ENCODE measurements around the gene NUDT3.

The NUDT3 gene

DNA sequence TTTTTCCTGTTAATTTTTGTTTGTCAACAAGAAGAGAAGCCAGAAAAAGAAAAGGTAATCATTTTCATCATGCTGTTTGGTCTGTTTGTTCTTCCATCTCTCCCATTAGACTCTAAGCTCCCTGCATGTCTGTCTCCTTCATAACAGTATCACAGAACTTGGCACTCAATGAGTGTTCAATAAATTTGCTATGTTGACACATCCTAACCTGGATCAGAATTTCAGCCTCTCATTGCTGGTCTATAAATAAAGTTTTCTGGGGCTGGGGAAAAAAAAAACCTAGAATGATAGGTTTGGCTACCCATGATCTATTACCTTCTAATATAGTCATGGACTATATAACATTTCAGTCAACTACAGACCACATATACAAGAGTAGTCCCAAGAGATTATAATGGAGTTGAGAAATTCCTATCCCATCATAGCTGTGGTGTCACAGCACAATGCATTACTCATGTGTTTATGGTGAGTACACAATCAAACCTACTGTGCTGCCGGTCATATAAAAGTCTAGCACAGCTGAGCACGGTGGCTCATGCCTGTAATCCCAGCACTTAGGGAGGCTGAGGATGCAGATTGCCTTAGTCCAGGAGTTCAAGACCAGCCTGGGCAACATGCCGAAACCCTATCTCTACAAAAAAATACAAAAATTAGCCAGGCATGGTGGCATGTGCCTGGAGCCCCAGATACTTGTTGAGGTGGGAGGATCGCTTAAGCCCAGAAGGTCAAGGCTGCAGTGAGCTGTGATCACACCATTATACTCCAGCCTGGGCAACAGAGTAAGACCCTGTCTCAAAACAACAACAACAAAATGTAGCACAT, 5.9 kb downstream of the NUDT3 start:
- H3K36me3 ChIP-seq (ENCODE audit: insufficient read depth): no peaks in the 10 kb centered on the region
- H4K20me1 ChIP-seq (ENCODE audit: insufficient read depth): peaks cover 16% of the 10 kb centered on the region; the same call in 1 of the 2 replicates
- H3K27ac ChIP-seq: no peak overlapping the region
- no peak overlapping the region for H3K4me2 ChIP-seq
- no peak for TF ChIP-seq CTCF (conservative IDR thresholded peaks at IDR 0.05; ENCODE audit: low read depth, low read length)
- H3K4me3 ChIP-seq (IDR thresholded peaks at IDR 0.05; ENCODE audit: insufficient read depth, low read depth, low read length): no peak overlapping the region
- H3K79me2 ChIP-seq (ENCODE audit: insufficient read depth, low read depth): peaks cover 97% of the 10 kb centered on the region
- no peaks in the 10 kb centered on the region for H3K27me3 ChIP-seq (ENCODE audit: insufficient read depth, low read depth)
- peaks cover 10% of the 10 kb centered on the region for H3K4me1 ChIP-seq (ENCODE audit: low read depth, poor library complexity, severe bottlenecking)
- H3K9ac ChIP-seq: no peak overlapping the region
- no peak overlapping the region for H2AFZ ChIP-seq (ENCODE audit: low read depth)

DNA sequence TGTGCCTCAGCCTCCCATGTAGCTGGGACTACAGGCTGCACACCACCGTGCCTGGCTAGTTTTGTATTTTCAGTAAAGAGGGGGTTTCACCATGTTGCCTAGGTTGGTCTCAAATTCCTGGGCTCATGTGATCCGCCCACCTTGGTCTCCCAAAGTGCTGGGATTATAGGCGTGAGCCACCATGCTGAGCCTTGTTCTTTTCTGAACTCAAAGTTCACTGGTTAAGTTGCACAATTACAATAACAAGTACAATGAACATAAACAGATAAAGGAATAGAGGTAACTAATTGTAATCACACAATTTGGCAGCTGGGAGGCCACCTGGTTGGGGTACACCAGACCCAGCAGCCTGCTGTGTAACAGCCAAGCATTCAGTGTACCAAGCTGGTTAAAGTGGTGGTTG, 6.7 kb downstream of the NUDT3 start:
- no peaks in the 10 kb centered on the region for H3K36me3 ChIP-seq (ENCODE audit: insufficient read depth)
- no peak overlapping the region for H3K4me3 ChIP-seq (IDR thresholded peaks at IDR 0.05; ENCODE audit: insufficient read depth, low read depth, low read length)
- peaks cover 16% of the 10 kb centered on the region; the same call in 1 of the 2 replicates for H4K20me1 ChIP-seq (ENCODE audit: insufficient read depth)
- peaks cover 97% of the 10 kb centered on the region for H3K79me2 ChIP-seq (ENCODE audit: insufficient read depth, low read depth)
- H3K4me2 ChIP-seq: no peak overlapping the region
- no peak overlapping the region for H2AFZ ChIP-seq (ENCODE audit: low read depth)
- no peak overlapping the region for H3K9ac ChIP-seq
- no peaks in the 10 kb centered on the region for H3K27me3 ChIP-seq (ENCODE audit: insufficient read depth, low read depth)
- no peak overlapping the region for H3K27ac ChIP-seq
- no peak for TF ChIP-seq CTCF (conservative IDR thresholded peaks at IDR 0.05; ENCODE audit: low read depth, low read length)
- H3K4me1 ChIP-seq (ENCODE audit: low read depth, poor library complexity, severe bottlenecking): peaks cover 10% of the 10 kb centered on the region

DNA sequence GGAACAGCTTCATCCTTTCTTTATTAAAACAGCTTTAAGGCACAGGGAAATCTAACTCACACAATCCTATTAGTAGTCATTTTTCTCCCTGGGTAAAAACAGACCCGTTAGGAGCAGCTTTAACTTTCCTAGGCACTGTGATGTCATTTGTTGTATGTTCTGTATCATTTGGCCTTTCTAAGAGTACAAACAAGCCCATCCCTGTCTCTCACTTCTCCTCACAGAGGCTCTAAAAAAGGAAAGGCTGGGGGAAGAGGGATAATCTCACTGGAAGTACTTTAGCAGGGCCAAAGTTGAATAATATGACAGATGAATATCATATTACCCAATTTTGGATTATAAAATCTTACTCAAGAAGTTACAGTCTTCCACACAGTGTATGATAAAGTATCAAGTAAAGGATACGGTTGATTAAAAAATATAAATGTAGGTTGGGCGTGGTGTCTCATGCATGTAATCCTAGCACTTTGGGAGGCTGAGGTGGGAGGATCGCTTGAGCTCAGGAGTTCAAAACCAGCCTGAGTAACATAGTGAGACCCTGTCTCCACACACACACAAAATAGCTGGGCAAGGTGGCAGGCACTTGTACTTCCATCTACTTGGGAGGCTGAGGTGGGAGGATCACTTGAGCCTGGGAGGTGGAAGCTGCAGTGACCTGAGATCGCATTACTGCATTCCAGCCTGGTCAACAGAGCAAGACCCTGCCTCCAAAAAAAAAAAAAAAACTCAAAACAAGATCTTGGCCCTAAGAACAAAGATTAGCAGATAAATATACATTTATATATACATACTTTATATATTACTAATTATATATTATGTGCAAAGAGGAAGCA, 7.9 kb downstream of the NUDT3 start:
- Histone ChIP-seq H2AFZ (ENCODE audit: low read depth) (no peak overlapping the region), H4K20me1 (ENCODE audit: insufficient read depth) (peaks cover 16% of the 10 kb centered on the region), H3K9ac (no peak overlapping the region), H3K27me3 (ENCODE audit: insufficient read depth, low read depth) (no peaks in the 10 kb centered on the region), H3K4me3 (IDR thresholded peaks at IDR 0.05; ENCODE audit: insufficient read depth, low read depth, low read length) (no peak overlapping the region), H3K4me1 (ENCODE audit: low read depth, poor library complexity, severe bottlenecking) (peaks cover 10% of the 10 kb centered on the region), H3K79me2 (ENCODE audit: insufficient read depth, low read depth) (peaks cover 92% of the 10 kb centered on the region), H3K27ac (no peak overlapping the region), H3K4me2 (no peak overlapping the region), H3K36me3 (ENCODE audit: insufficient read depth) (no peaks in the 10 kb centered on the region)
- no peak for TF ChIP-seq CTCF (conservative IDR thresholded peaks at IDR 0.05; ENCODE audit: low read depth, low read length)

- no peak for TF ChIP-seq CTCF (conservative IDR thresholded peaks at IDR 0.05; ENCODE audit: low read depth, low read length)
- H3K27ac ChIP-seq: no peak overlapping the region
Observed at GRCh38 chr6:34383656-34384320, 8.7 kb downstream of the NUDT3 start.

More at GRCh38 chr6:34383656-34384320, 8.7 kb downstream of the NUDT3 start:
- Histone ChIP-seq H4K20me1 (ENCODE audit: insufficient read depth) (peaks cover 14% of the 10 kb centered on the region), H3K27me3 (ENCODE audit: insufficient read depth, low read depth) (no peaks in the 10 kb centered on the region), H3K4me2 (no peak overlapping the region), H3K4me3 (IDR thresholded peaks at IDR 0.05; ENCODE audit: insufficient read depth, low read depth, low read length) (no peak overlapping the region), H3K79me2 (ENCODE audit: insufficient read depth, low read depth) (peaks cover 89% of the 10 kb centered on the region), H3K4me1 (ENCODE audit: low read depth, poor library complexity, severe bottlenecking) (peaks cover 7% of the 10 kb centered on the region), H3K36me3 (ENCODE audit: insufficient read depth) (no peaks in the 10 kb centered on the region), H2AFZ (ENCODE audit: low read depth) (no peak overlapping the region), H3K9ac (no peak overlapping the region)
